GM13977 (cell line): ENCODE measurements around the gene OR51B4.
"Not testable (repeated sequence)": the region's sequence is repeated elsewhere in the genome, so short reads cannot be mapped to it uniquely, and the experiment has no call there.

Source experiments
- DNase-seq: peaks from one replicate; pipeline ENCODE4 v3.0.0; 2012; ENCODE audit warnings: low spot score
- in situ Hi-C: fragments of 300-500 bp; cut with MboI; formaldehyde crosslinking; loops from one replicate; pipeline ENCODE4 v1.12.0; 2022; ENCODE audit warnings: low sequenced_read_pairs, low pct_unique_long_range_greater_than_20kb, mixed read lengths, inconsistent platforms; ENCODE audit not compliant: unreplicated experiment
- TF ChIP-seq, protein P1 (sequence below): IDR thresholded peaks from 2 replicates; pipeline ENCODE4 v1.5.1; 2012; ENCODE audit warnings: mild to moderate bottlenecking, control low read depth; ENCODE audit not compliant: insufficient read depth; ENCODE audit errors: extremely low read depth, missing control alignments

Gene OR51B4

DNA sequence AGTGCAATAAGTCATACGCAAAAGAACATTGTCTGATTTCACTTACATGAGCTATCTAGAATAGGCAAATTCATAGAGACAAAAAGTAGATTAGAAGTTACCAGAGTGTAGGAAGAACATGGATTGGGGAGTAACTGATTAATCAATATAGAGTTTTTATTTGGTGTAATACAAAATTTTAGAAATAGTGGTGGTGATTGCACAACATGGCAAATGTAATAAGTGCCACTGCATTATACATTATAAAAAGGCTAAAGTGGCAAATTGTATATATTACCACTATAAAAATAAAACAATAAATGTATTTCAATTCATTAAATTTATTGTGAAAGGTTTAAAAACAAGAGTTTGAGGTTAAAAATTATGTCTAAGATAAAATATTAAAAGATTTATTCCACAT, 8.7 kb upstream of the OR51B4 start:
- no peak for DNase-seq
- TF ChIP-seq, protein P1, sequence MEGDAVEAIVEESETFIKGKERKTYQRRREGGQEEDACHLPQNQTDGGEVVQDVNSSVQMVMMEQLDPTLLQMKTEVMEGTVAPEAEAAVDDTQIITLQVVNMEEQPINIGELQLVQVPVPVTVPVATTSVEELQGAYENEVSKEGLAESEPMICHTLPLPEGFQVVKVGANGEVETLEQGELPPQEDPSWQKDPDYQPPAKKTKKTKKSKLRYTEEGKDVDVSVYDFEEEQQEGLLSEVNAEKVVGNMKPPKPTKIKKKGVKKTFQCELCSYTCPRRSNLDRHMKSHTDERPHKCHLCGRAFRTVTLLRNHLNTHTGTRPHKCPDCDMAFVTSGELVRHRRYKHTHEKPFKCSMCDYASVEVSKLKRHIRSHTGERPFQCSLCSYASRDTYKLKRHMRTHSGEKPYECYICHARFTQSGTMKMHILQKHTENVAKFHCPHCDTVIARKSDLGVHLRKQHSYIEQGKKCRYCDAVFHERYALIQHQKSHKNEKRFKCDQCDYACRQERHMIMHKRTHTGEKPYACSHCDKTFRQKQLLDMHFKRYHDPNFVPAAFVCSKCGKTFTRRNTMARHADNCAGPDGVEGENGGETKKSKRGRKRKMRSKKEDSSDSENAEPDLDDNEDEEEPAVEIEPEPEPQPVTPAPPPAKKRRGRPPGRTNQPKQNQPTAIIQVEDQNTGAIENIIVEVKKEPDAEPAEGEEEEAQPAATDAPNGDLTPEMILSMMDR = no peak
- in situ Hi-C loops = no loop called here

DNA sequence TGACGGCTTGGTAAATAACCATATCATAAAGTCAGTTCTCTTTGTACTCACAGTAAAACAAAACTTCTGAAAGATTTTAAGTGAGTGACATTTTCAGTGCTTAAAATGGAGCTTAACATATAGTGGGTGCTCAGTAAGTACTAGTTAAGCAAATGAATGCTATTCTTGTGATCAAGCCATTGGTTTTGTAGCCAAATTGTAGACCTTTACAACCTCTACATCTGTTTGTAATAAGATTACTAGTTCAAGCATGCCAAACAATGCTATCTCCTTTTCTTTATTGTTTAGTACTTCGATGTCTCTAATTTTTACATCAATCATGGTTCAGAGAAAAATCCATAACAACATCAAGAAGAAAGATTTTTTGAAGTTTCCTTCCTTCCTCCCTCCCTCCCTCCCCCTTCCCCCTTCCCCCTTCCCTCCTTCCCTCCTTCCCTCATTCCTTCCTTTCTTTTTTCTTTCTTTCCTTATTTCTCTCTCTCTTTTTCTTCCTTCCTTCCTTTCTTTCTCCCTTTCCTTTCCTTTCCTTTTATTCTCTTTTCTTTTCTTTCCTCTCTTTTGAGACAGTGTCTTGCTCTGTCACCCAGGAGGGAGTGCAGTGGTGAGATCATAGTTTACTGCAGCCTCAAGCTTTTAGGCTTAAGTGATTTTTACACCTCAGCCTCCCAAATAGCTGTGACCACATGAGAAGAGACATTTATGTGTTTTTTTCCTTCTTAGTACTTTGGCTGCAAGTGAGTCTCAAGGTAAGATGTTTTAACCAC, 5.7 kb upstream of the OR51B4 start:
- DNase-seq = no peak
- in situ Hi-C loops = no loop called here
- TF ChIP-seq, protein P1 = no peak

DNA sequence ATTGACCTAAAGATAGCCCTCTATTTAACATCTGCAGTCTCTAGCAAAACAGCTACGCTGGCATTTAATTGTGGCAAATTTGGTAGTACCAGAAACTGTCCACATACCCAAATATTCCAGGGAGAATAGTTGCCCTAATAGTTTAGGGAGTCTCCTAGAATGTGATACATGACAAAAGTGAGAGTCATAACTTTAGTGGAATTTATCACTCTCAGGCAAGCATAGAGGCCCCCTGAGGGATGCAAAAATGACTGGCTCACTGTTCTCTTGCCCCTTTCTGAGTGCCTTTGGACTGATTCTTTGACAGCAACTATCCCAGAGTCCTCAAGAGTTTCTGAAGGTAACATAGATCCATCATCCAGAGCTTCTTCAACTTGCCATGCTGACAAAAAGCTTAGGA, 2.3 kb upstream of the OR51B4 start:
- in situ Hi-C loops = no loop called here
- TF ChIP-seq, protein P1 = no peak
- no peak for DNase-seq

DNA sequence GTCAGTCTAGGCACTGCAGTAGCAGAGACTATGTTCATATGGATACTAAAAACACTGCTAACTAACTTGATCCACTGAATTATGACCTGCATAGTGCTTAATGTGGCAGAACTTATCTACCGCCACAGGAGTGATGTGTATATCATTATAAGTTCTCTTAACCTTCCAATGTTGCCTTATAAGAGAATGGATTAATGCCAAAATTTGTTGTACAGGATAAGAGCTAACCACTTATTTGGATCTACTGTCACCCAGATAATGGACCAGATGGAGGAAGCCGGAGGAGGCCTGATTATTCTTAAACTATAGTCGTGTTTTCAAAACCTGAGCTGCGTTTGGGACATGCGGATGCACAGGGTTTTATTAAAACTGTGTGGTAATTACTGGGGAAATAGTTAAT, 1.9 kb upstream of the OR51B4 start:
- TF ChIP-seq, protein P1 = no peak

DNA sequence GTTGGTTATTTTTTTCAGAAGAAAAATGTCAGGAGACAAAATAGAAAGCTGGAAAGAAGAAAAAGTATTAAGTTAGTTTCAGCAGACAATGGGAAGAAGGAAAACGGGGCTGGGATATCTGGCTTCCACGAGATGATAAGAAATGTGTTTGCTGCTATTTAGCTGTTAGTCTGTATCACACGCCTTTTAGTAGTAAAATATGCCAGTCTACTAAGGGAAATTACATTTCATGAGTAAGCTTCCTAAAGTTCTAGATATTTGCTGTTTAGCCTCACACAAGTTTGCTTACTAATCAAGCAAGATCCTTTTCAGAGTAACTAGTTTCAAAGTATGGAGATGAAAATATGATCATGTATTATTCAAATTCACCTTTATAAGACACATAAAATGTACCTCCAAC, 1.5 kb downstream of the OR51B4 start:
- TF ChIP-seq, protein P1 = no peak
- no peak for DNase-seq
- in situ Hi-C loops = no loop called here

More for the DNA sequence above, 1.9 kb upstream of the OR51B4 start:
- in situ Hi-C loops = no loop called here
- DNase-seq = no peak

DNA sequence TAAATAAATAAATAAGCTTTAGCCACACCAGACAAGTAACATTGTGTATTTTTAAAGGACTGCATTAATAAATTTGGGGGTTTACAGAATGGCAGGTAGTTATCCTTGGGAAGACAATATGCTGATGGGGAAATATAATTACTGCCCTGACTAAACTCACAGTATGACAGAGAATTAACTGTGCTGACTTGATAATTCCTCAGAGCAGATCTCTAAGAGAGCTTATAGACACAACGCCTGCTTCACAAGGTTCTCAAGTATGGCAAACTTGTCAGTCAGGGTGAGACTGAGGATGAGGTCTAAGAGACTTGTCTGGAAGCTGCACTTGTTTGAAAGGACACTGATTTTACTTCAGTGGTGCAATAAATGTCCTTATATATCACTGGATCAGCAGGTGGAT, 3.3 kb downstream of the OR51B4 start:
- no peak for DNase-seq
- TF ChIP-seq, protein P1 = no peak
- in situ Hi-C loops = no loop called here

DNA sequence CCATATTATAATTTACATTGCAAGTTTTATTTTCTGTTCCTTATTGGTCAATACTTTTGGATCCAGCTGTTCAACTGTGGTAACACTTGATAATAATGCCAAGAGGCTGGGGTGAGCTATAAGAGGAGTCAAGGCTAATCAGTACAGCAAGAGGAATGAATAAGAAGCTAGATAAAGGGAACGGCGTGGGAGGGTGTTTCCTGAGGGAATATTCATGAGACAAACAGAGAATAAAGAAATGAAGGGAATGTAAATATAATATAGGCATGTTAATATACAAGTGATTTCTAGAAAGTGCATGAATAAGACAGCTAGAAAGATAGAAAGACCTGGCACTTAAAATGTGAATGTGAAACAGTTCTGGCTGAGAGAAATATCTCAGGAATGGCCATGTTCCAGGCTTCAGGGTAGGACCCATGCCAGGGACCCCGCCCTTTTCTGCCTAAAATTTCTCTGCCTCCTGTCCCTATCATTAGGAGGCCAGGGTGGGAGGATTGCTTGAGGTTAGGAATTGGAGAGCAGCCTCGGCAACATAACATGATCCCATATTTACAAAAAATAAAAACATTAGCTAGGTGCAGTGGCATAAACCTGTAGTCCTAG, 3.9 kb downstream of the OR51B4 start:
- TF ChIP-seq, protein P1 = no peak
- in situ Hi-C loops = no loop called here
- DNase-seq = no peak

DNA sequence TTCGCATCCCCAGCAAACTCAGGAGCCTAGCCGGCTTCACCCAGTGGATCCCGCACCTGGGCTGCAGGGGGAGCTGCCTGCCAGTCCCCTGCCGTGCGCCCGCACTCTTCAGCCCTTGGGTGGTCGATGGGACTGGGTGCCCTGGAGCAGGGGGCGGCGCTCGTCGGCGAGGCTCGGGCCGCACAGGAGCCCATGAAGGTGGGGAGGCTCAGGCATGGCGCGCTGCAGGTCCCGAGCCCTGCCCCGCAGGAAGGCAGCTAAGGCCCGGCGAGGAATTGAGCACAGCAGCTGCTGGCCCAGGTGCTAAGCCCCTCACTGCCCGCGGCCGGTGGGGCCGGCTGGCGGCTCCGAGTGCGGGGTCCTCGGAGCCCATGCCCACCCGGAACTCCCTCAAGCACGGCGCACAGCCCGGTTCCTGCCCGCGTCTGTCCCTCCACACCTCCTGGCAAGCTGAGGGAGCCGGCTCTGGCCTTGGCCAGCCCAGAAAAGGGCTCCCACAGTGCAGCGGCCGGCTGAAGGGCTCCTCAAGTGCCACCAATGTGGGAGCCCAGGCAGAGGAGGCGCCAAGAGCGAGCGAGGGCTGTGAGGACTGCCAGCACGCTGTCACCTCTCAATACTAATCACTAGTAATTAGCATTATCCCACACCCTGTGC, 7.3 kb downstream of the OR51B4 start:
- DNase-seq, in situ Hi-C loops: not testable (repeated sequence)
